Memory B cell (primary cell): ENCODE results near the gene SLC35B1.

Experiments
- ATAC-seq: fragments of 150-1000 bp; cut with Tn5 transposase; 2 replicates; pipeline ENCODE4 v1.10.0; 2021; ENCODE audit warnings: low read depth, mild to moderate bottlenecking, moderate library complexity
- DNase-seq, 2 donors: peaks; one replicate each; pipeline ENCODE4 v3.0.0; 2022; ENCODE audit warnings: low spot score in 2 of 2
- H3K27ac Mint-ChIP-seq: one replicate; pipeline ENCODE4 v1.8.0; 2022; ENCODE audit warnings: mild to moderate bottlenecking, moderate library complexity, mixed read lengths
- H3K27me3 Mint-ChIP-seq: one replicate; pipeline ENCODE4 v1.8.0; 2022; ENCODE audit warnings: mixed read lengths
- H3K36me3 Mint-ChIP-seq: one replicate; pipeline ENCODE4 v1.8.0; 2022; ENCODE audit warnings: mild to moderate bottlenecking, mixed read lengths
- H3K4me1 Mint-ChIP-seq: one replicate; pipeline ENCODE4 v1.8.0; 2022; ENCODE audit warnings: mixed read lengths
- H3K4me3 Mint-ChIP-seq: one replicate; pipeline ENCODE4 v1.8.0; 2022; ENCODE audit warnings: mild to moderate bottlenecking, moderate library complexity, mixed read lengths
- H3K9me3 Mint-ChIP-seq: one replicate; pipeline ENCODE4 v1.8.0; 2022; ENCODE audit warnings: mixed read lengths

SLC35B1 gene

GRCh38 chr17:49707608-49708514, at the start of gene SLC35B1:
Gene SLC35B1, minus strand, starts transcription at chr17:49707964. Its CDS starts 131 bp downstream, at chr17:49707833.
- peaks cover 18% of the 10 kb centered on the region for H3K36me3 Mint-ChIP-seq
- DNase-seq (peak; percentile 86 to 97), ATAC-seq (peak; percentile 94)
- H3K27ac Mint-ChIP-seq: peak within 1 kb of the TSS; percentile 96
- H3K4me3 Mint-ChIP-seq: peak within 1 kb of the TSS; percentile 90
- no peaks in the 10 kb centered on the region for H3K27me3 Mint-ChIP-seq
- H3K4me1 Mint-ChIP-seq: peaks cover 24% of the 10 kb centered on the region
- no peaks in the 10 kb centered on the region for H3K9me3 Mint-ChIP-seq

- Mint-ChIP-seq H3K36me3 (peaks cover 5% of the 10 kb centered on the region), H3K9me3 (no peaks in the 10 kb centered on the region), H3K27ac (no peak overlapping the region), H3K4me3 (no peak overlapping the region), H3K4me1 (peaks cover 59% of the 10 kb centered on the region), H3K27me3 (no peaks in the 10 kb centered on the region)
- DNase-seq: no peak
- no peak for ATAC-seq
Measured at GRCh38 chr17:49757151-49757777, 49.5 kb upstream of the SLC35B1 start.

GRCh38 chr17:49756323-49757150, 48.8 kb upstream of the SLC35B1 start:
- H3K4me1 Mint-ChIP-seq: peaks cover 54% of the 10 kb centered on the region
- no peak for ATAC-seq
- H3K4me3 Mint-ChIP-seq: no peak overlapping the region
- H3K27me3 Mint-ChIP-seq: no peaks in the 10 kb centered on the region
- DNase-seq: no peak
- no peaks in the 10 kb centered on the region for H3K9me3 Mint-ChIP-seq
- peaks cover 5% of the 10 kb centered on the region for H3K36me3 Mint-ChIP-seq
- peak overlapping the region; percentile 80 for H3K27ac Mint-ChIP-seq

GRCh38 chr17:49755663-49756283, 48.0 kb upstream of the SLC35B1 start:
- H3K9me3 Mint-ChIP-seq: no peaks in the 10 kb centered on the region
- peak overlapping the region; percentile 80 for H3K27ac Mint-ChIP-seq
- H3K4me3 Mint-ChIP-seq: no peak overlapping the region
- no peaks in the 10 kb centered on the region for H3K27me3 Mint-ChIP-seq
- no peak for ATAC-seq
- no peak for DNase-seq
- H3K36me3 Mint-ChIP-seq: peaks cover 5% of the 10 kb centered on the region
- peaks cover 52% of the 10 kb centered on the region for H3K4me1 Mint-ChIP-seq

- Mint-ChIP-seq H3K27ac (no peak overlapping the region), H3K4me1 (peaks cover 53% of the 10 kb centered on the region), H3K27me3 (no peaks in the 10 kb centered on the region), H3K36me3 (peaks cover 5% of the 10 kb centered on the region), H3K4me3 (no peak overlapping the region), H3K9me3 (no peaks in the 10 kb centered on the region)
- DNase-seq: no peak
- no peak for ATAC-seq
Measured at GRCh38 chr17:49753959-49754391, 46.2 kb upstream of the SLC35B1 start.

GRCh38 chr17:49752508-49752907, 44.7 kb upstream of the SLC35B1 start:
- H3K27me3 Mint-ChIP-seq: no peaks in the 10 kb centered on the region
- peaks cover 57% of the 10 kb centered on the region for H3K4me1 Mint-ChIP-seq
- no peaks in the 10 kb centered on the region for H3K9me3 Mint-ChIP-seq
- no peak for ATAC-seq
- H3K4me3 Mint-ChIP-seq: no peak overlapping the region
- peak overlapping the region; percentile 78 for H3K27ac Mint-ChIP-seq
- no peak for DNase-seq
- peaks cover 5% of the 10 kb centered on the region for H3K36me3 Mint-ChIP-seq

GRCh38 chr17:49749730-49750129, 42.0 kb upstream of the SLC35B1 start:
- H3K27me3 Mint-ChIP-seq: no peaks in the 10 kb centered on the region
- H3K4me1 Mint-ChIP-seq: peaks cover 66% of the 10 kb centered on the region
- no peak for ATAC-seq
- H3K4me3 Mint-ChIP-seq: peak overlapping the region; percentile 1
- no peak for DNase-seq
- H3K9me3 Mint-ChIP-seq: no peaks in the 10 kb centered on the region
- peak overlapping the region; percentile 98 for H3K27ac Mint-ChIP-seq
- peaks cover 10% of the 10 kb centered on the region for H3K36me3 Mint-ChIP-seq

- Mint-ChIP-seq H3K4me3 (peak overlapping the region; percentile 78), H3K9me3 (no peaks in the 10 kb centered on the region), H3K27ac (peak overlapping the region; percentile 98), H3K27me3 (no peaks in the 10 kb centered on the region), H3K4me1 (peaks cover 63% of the 10 kb centered on the region), H3K36me3 (peaks cover 10% of the 10 kb centered on the region)
- DNase-seq (peak; percentile 30 to 38), ATAC-seq (peak; percentile 80)
Measured at GRCh38 chr17:49748791-49749190, 41.0 kb upstream of the SLC35B1 start.

GRCh38 chr17:49748223-49748622, 40.5 kb upstream of the SLC35B1 start:
- ATAC-seq (no peak), DNase-seq (no peak)
- H3K27ac Mint-ChIP-seq: peak overlapping the region; percentile 98
- H3K4me1 Mint-ChIP-seq: peaks cover 62% of the 10 kb centered on the region
- no peaks in the 10 kb centered on the region for H3K27me3 Mint-ChIP-seq
- peak overlapping the region; percentile 78 for H3K4me3 Mint-ChIP-seq
- H3K36me3 Mint-ChIP-seq: peaks cover 10% of the 10 kb centered on the region
- no peaks in the 10 kb centered on the region for H3K9me3 Mint-ChIP-seq

- Mint-ChIP-seq H3K27me3 (no peaks in the 10 kb centered on the region), H3K36me3 (peaks cover 10% of the 10 kb centered on the region), H3K27ac (peak overlapping the region; percentile 98), H3K9me3 (no peaks in the 10 kb centered on the region), H3K4me3 (peak overlapping the region; percentile 89), H3K4me1 (peaks cover 62% of the 10 kb centered on the region)
- no peak for DNase-seq
- ATAC-seq: no peak
Measured at GRCh38 chr17:49747632-49748031, 39.9 kb upstream of the SLC35B1 start.

GRCh38 chr17:49746791-49747490, 39.2 kb upstream of the SLC35B1 start:
- Mint-ChIP-seq H3K27me3 (no peaks in the 10 kb centered on the region), H3K36me3 (peaks cover 10% of the 10 kb centered on the region), H3K27ac (peak overlapping the region; percentile 98), H3K4me3 (peak overlapping the region; percentile 89), H3K9me3 (no peaks in the 10 kb centered on the region), H3K4me1 (peaks cover 63% of the 10 kb centered on the region)
- peak; percentile 75 for ATAC-seq
- DNase-seq: peak; percentile 27 to 28

- H3K9me3 Mint-ChIP-seq: no peaks in the 10 kb centered on the region
- peak overlapping the region; percentile 98 for H3K27ac Mint-ChIP-seq
- DNase-seq (no peak), ATAC-seq (no peak)
- peaks cover 14% of the 10 kb centered on the region for H3K36me3 Mint-ChIP-seq
- peak overlapping the region; percentile 89 for H3K4me3 Mint-ChIP-seq
- H3K27me3 Mint-ChIP-seq: no peaks in the 10 kb centered on the region
- H3K4me1 Mint-ChIP-seq: peaks cover 73% of the 10 kb centered on the region
Measured at GRCh38 chr17:49745175-49746139, 37.7 kb upstream of the SLC35B1 start.
